ENCODE measurements around the gene INSIG2. TPM values are rescaled to one million over a fixed set of nuclear protein-coding genes. Genes with fewer than 3 reads are reported as not detected.

INSIG2 gene
- total and polyA plus RNA-seq, 4 donors, result 16.4 to 40.6 (median 22.9) TPM

DNA sequence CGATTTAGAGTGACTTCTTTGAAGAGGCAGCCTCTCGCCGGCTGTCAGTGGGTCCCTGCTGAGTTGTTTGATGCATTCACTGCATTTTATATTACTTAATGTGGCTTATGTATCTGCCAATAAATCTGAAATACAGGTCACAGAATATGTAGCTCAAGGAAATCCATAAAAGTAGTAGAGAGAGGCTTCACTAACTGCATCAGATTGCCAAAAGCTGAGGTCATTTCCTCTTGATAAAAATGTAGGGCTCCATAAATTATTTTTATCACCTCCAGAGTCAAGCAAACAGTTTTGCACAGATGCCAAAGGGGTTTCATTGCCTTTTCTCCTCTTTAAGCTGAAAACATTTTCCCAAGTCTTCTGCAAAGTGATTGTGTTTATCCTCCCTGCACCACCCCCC lies 37.9 kb upstream of the INSIG2 start:
- 50 to 59% methylated on average over 3 of the region's 3 CpGs for WGBS, 2 donors
- no peak overlapping the region for H3K4me3 ChIP-seq
- no peaks in the 10 kb centered on the region for H3K9me3 ChIP-seq (ENCODE audit: control insufficient read depth in 4 of 4, insufficient read depth in 3 of 4, low read length in 3 of 4)
- DNase-seq, result peak in 2 of 3 donors; percentile 50 to 66
- no peak overlapping the region for H3K27ac ChIP-seq (ENCODE audit: low read depth in 1 of 2, low read length in 1 of 2)
- TF ChIP-seq, protein P1, sequence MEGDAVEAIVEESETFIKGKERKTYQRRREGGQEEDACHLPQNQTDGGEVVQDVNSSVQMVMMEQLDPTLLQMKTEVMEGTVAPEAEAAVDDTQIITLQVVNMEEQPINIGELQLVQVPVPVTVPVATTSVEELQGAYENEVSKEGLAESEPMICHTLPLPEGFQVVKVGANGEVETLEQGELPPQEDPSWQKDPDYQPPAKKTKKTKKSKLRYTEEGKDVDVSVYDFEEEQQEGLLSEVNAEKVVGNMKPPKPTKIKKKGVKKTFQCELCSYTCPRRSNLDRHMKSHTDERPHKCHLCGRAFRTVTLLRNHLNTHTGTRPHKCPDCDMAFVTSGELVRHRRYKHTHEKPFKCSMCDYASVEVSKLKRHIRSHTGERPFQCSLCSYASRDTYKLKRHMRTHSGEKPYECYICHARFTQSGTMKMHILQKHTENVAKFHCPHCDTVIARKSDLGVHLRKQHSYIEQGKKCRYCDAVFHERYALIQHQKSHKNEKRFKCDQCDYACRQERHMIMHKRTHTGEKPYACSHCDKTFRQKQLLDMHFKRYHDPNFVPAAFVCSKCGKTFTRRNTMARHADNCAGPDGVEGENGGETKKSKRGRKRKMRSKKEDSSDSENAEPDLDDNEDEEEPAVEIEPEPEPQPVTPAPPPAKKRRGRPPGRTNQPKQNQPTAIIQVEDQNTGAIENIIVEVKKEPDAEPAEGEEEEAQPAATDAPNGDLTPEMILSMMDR (IDR thresholded peaks at IDR 0.05; ENCODE audit: control extremely low read depth, extremely low read depth), result no peak
- no peak for ATAC-seq (ENCODE audit: insufficient read depth, low FRiP score)
- no peak overlapping the region for H3K9ac ChIP-seq (ENCODE audit: insufficient read depth in 1 of 2, low read length in 2 of 2)
- peaks cover 0 to 16% (median 0%) of the 10 kb centered on the region in 5 donors for H3K4me1 ChIP-seq (ENCODE audit: control insufficient read depth in 5 of 5, insufficient read depth in 5 of 5, low read length in 5 of 5)
- peaks cover 0 to 41% (median 12%) of the 10 kb centered on the region in 3 donors for H3K27me3 ChIP-seq (ENCODE audit: control insufficient read depth in 3 of 3, insufficient read depth in 3 of 3, low read length in 2 of 3)
- no peaks in the 10 kb centered on the region for H3K36me3 ChIP-seq (ENCODE audit: control insufficient read depth in 4 of 4, insufficient read depth in 4 of 4, low read length in 4 of 4)

DNA sequence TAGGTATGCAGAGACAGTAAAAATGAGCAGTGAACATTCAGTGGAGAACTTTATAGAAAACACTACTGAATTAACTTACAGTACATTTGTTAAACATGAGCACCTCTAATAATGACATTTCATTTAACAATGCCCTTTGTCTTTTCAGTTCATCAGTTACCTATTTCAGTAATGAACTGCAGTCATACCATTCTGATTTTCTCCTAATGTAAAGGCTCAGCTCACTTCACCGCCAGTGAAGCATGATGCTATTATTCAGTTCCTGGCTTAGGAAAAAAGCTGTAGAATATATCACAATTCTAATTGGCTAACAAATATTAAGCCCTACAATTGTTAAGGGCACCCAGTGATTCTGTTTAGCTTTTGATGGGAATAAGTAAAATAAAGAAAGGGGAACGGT lies 37.3 kb upstream of the INSIG2 start:
- no peak for ATAC-seq (ENCODE audit: insufficient read depth, low FRiP score)
- 83 to 91% methylated on average over 2 of the region's 2 CpGs for WGBS, 2 donors

DNA sequence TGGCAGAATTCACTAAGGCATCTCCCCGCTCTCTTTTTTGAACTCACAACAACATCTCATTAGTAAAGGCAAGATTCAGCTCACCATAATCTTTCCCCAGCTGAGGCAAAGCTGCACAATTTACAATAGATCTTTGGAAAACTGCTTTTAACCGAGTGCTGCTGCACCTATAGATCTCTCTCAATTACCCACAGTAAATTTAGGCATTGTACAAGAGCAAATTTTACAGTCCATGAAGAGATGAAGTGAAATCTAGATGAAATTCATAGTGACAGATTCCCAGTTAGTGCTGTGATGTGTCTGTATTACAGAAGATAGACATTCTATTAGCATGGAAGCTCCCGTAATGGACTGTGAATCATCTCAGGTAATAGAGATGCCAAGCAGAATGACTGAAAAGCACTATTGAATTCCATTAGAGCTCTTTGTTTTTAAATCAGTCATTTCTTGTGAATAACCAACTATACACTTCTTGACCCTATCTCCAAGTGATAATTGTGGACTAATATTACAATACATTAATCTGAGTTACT lies 36.4 kb upstream of the INSIG2 start:
- Histone ChIP-seq H3K4me1 (ENCODE audit: control insufficient read depth in 5 of 5, insufficient read depth in 5 of 5, low read length in 5 of 5) (peaks cover 0 to 16% (median 0%) of the 10 kb centered on the region in 5 donors), H3K9ac (ENCODE audit: insufficient read depth in 1 of 2, low read length in 2 of 2) (no peak overlapping the region), H3K27ac (ENCODE audit: low read depth in 1 of 2, low read length in 1 of 2) (no peak overlapping the region), H3K4me3 (no peak overlapping the region), H3K36me3 (ENCODE audit: control insufficient read depth in 4 of 4, insufficient read depth in 4 of 4, low read length in 4 of 4) (no peaks in the 10 kb centered on the region), H3K9me3 (ENCODE audit: control insufficient read depth in 4 of 4, insufficient read depth in 3 of 4, low read length in 3 of 4) (no peaks in the 10 kb centered on the region), H3K27me3 (ENCODE audit: control insufficient read depth in 3 of 3, insufficient read depth in 3 of 3, low read length in 2 of 3) (peaks cover 0 to 41% (median 12%) of the 10 kb centered on the region in 3 donors)
- ATAC-seq (ENCODE audit: insufficient read depth, low FRiP score) (no peak), DNase-seq (no peak)
- WGBS, 2 donors, result 90% methylated on average over 3 of the region's 3 CpGs
- TF ChIP-seq, protein P1 (IDR thresholded peaks at IDR 0.05; ENCODE audit: control extremely low read depth, extremely low read depth), result no peak

More for the DNA sequence above, 37.3 kb upstream of the INSIG2 start:
- peaks cover 0 to 16% (median 0%) of the 10 kb centered on the region in 5 donors for H3K4me1 ChIP-seq (ENCODE audit: control insufficient read depth in 5 of 5, insufficient read depth in 5 of 5, low read length in 5 of 5)
- H3K36me3 ChIP-seq (ENCODE audit: control insufficient read depth in 4 of 4, insufficient read depth in 4 of 4, low read length in 4 of 4), result no peaks in the 10 kb centered on the region
- no peak overlapping the region for H3K27ac ChIP-seq (ENCODE audit: low read depth in 1 of 2, low read length in 1 of 2)
- H3K4me3 ChIP-seq, result no peak overlapping the region
- no peaks in the 10 kb centered on the region for H3K9me3 ChIP-seq (ENCODE audit: control insufficient read depth in 4 of 4, insufficient read depth in 3 of 4, low read length in 3 of 4)
- no peak for DNase-seq
- TF ChIP-seq, protein P1 (IDR thresholded peaks at IDR 0.05; ENCODE audit: control extremely low read depth, extremely low read depth), result no peak
- no peak overlapping the region for H3K9ac ChIP-seq (ENCODE audit: insufficient read depth in 1 of 2, low read length in 2 of 2)
- H3K27me3 ChIP-seq (ENCODE audit: control insufficient read depth in 3 of 3, insufficient read depth in 3 of 3, low read length in 2 of 3), result peaks cover 0 to 41% (median 12%) of the 10 kb centered on the region in 3 donors

DNA sequence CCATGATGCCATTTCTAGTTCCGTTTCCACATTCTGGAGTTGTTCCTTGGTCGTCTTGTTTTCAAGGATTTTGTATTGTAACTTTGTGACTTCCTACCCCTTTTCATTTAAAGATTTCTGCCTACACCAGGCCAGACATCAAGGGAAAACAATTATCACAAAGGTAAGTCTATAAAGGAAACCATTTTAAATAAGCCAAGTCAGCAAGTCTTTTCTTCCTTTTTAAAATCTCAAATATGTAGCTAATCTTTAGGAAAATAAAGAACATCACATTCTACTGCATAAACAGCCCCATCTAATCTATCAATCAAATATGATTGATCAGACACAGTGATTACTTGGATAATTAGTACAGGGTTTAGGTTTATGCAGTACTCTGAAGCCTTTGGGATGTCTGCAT lies 35.8 kb upstream of the INSIG2 start:
- ATAC-seq (ENCODE audit: insufficient read depth, low FRiP score) (no peak), DNase-seq (no peak)
- TF ChIP-seq, protein P1 (IDR thresholded peaks at IDR 0.05; ENCODE audit: control extremely low read depth, extremely low read depth), result no peak
- no peaks in the 10 kb centered on the region for H3K36me3 ChIP-seq (ENCODE audit: control insufficient read depth in 4 of 4, insufficient read depth in 4 of 4, low read length in 4 of 4)
- H3K4me1 ChIP-seq (ENCODE audit: control insufficient read depth in 5 of 5, insufficient read depth in 5 of 5, low read length in 5 of 5), result peaks cover 0 to 16% (median 0%) of the 10 kb centered on the region in 5 donors
- peaks cover 0 to 41% (median 12%) of the 10 kb centered on the region in 3 donors for H3K27me3 ChIP-seq (ENCODE audit: control insufficient read depth in 3 of 3, insufficient read depth in 3 of 3, low read length in 2 of 3)
- H3K9me3 ChIP-seq (ENCODE audit: control insufficient read depth in 4 of 4, insufficient read depth in 3 of 4, low read length in 3 of 4), result no peaks in the 10 kb centered on the region
- H3K27ac ChIP-seq (ENCODE audit: low read depth in 1 of 2, low read length in 1 of 2), result no peak overlapping the region
- no peak overlapping the region for H3K9ac ChIP-seq (ENCODE audit: insufficient read depth in 1 of 2, low read length in 2 of 2)
- no peak overlapping the region for H3K4me3 ChIP-seq
- whole genome bisulfite sequencing, 2 donors, result 80 to 89% methylated on average over 2 of the region's 2 CpGs
